WTC11 (cell line): Measurements from ENCODE around the gene TRPC1. TPM values are rescaled to one million over a fixed set of nuclear protein-coding genes. Genes with fewer than 3 reads are reported as not detected.

Source experiments
- ATAC-seq: fragments of 200-7000 bp; cut with Tn5 transposase; 2 replicates; pipeline ENCODE4 v1.10.0; 2021; ENCODE audit warnings: mild to moderate bottlenecking, moderate library complexity
- CTCF ChIA-PET: fragments of 300-600 bp; sonication (Branson Sonifier 250); formaldehyde crosslinking; loops from one replicate; lab custom pipeline; 2021; ENCODE audit warnings: antibody characterized with exemption; lab: Charles Lee
- POLR2A ChIA-PET: fragments of 350-600 bp; sonication (Branson Sonifier 250); formaldehyde crosslinking; loops from one replicate; lab custom pipeline; 2021; ENCODE audit warnings: antibody characterized with exemption; lab: Charles Lee
- DNase-seq: peaks from one replicate; pipeline ENCODE4 v3.0.0; 2021; ENCODE audit warnings: low spot score
- H3K27ac Mint-ChIP-seq: 2 replicates; pipeline ENCODE4 v1.8.0; 2021; ENCODE audit warnings: mixed read lengths
- H3K27me3 Mint-ChIP-seq: 2 replicates; pipeline ENCODE4 v1.8.0; 2021; ENCODE audit warnings: low read depth, mild to moderate bottlenecking, moderate library complexity, mixed read lengths
- H3K36me3 Mint-ChIP-seq: 2 replicates; pipeline ENCODE4 v1.8.0; 2021; ENCODE audit warnings: mixed read lengths
- H3K4me1 Mint-ChIP-seq: 2 replicates; pipeline ENCODE4 v1.8.0; 2022; ENCODE audit warnings: mixed read lengths
- H3K4me3 Mint-ChIP-seq: 2 replicates; pipeline ENCODE4 v1.8.0; 2021; ENCODE audit warnings: mild to moderate bottlenecking, moderate library complexity, mixed read lengths
- H3K9me3 Mint-ChIP-seq: 2 replicates; pipeline ENCODE4 v1.8.0; 2021; ENCODE audit warnings: mixed read lengths
- AR ChIP-seq: fragments of 250-450 bp; sonication (Bioruptor Pico); IDR thresholded peaks from 2 replicates; pipeline ENCODE4 v1.9.0; 2021; ENCODE audit warnings: mild to moderate bottlenecking
- ATF3 ChIP-seq: sonication (generic); formaldehyde crosslinking; conservative IDR thresholded peaks from 2 replicates; pipeline ENCODE4 v1.8.1; 2022; ENCODE audit warnings: mild to moderate bottlenecking, missing genetic modification reagents
- ERG ChIP-seq: fragments of 250-450 bp; sonication (Bioruptor Pico); IDR thresholded peaks from 2 replicates; pipeline ENCODE4 v1.8.0; 2021; ENCODE audit warnings: mild to moderate bottlenecking
- GRHL2 ChIP-seq: fragments of 250-450 bp; sonication (Bioruptor Pico); IDR thresholded peaks from 2 replicates; pipeline ENCODE4 v1.8.0; 2022; ENCODE audit warnings: mild to moderate bottlenecking, moderate library complexity; ENCODE audit not compliant: insufficient replicate concordance, severe bottlenecking
- IRF1 ChIP-seq: sonication (generic); formaldehyde crosslinking; IDR thresholded peaks from 2 replicates; pipeline ENCODE4 v1.8.0; 2023; ENCODE audit warnings: missing genetic modification reagents
- JUN ChIP-seq: sonication (generic); formaldehyde crosslinking; IDR thresholded peaks from 2 replicates; pipeline ENCODE4 v1.8.0; 2023; ENCODE audit warnings: mild to moderate bottlenecking, missing genetic modification reagents
- KAT7 ChIP-seq: sonication (generic); formaldehyde crosslinking; IDR thresholded peaks from 2 replicates; pipeline ENCODE4 v1.8.1; 2023; ENCODE audit warnings: missing genetic modification reagents, mild to moderate bottlenecking, borderline replicate concordance
- MYBL2 ChIP-seq: sonication (generic); formaldehyde crosslinking; IDR thresholded peaks from 2 replicates; pipeline ENCODE4 v1.8.1; 2023; ENCODE audit warnings: mild to moderate bottlenecking, moderate library complexity, missing genetic modification reagents
- NFATC4 ChIP-seq: fragments of 250-450 bp; sonication (Bioruptor Pico); IDR thresholded peaks from 2 replicates; pipeline ENCODE4 v1.9.0; 2021; ENCODE audit warnings: mild to moderate bottlenecking
- PRRX2 ChIP-seq: fragments of 250-450 bp; sonication (Bioruptor Pico); IDR thresholded peaks from 2 replicates; pipeline ENCODE4 v1.8.0; 2021; ENCODE audit warnings: mild to moderate bottlenecking
- RELA ChIP-seq: sonication (generic); formaldehyde crosslinking; IDR thresholded peaks from 2 replicates; pipeline ENCODE4 v1.8.1; 2022; ENCODE audit warnings: missing genetic modification reagents, mild to moderate bottlenecking, borderline replicate concordance
- SOX15 ChIP-seq: fragments of 250-450 bp; sonication (Bioruptor Pico); IDR thresholded peaks from 2 replicates; pipeline ENCODE4 v1.9.0; 2021; ENCODE audit warnings: mild to moderate bottlenecking
- STAT6 ChIP-seq: sonication (generic); formaldehyde crosslinking; conservative IDR thresholded peaks from 2 replicates; pipeline ENCODE4 v1.8.1; 2023; ENCODE audit warnings: mild to moderate bottlenecking, low read depth, missing genetic modification reagents, moderate library complexity
- TCF7 ChIP-seq: sonication (generic); formaldehyde crosslinking; IDR thresholded peaks from 2 replicates; pipeline ENCODE4 v1.8.0; 2022; ENCODE audit warnings: mild to moderate bottlenecking, low read depth, missing genetic modification reagents, moderate library complexity
- TP53 ChIP-seq: sonication (generic); formaldehyde crosslinking; IDR thresholded peaks from 2 replicates; pipeline ENCODE4 v1.8.1; 2023; ENCODE audit warnings: mild to moderate bottlenecking, missing genetic modification reagents
- USF1 ChIP-seq: sonication (generic); formaldehyde crosslinking; IDR thresholded peaks from 2 replicates; pipeline ENCODE4 v1.8.0; 2022; ENCODE audit warnings: mild to moderate bottlenecking, missing genetic modification reagents
- ZNF121 ChIP-seq: sonication (generic); formaldehyde crosslinking; IDR thresholded peaks from 2 replicates; pipeline ENCODE4 v1.8.0; 2023; ENCODE audit warnings: missing genetic modification reagents
- ZNF396 ChIP-seq: fragments of 250-450 bp; sonication (Bioruptor Pico); IDR thresholded peaks from 2 replicates; pipeline ENCODE4 v1.8.0; 2021; ENCODE audit warnings: mild to moderate bottlenecking, moderate library complexity, borderline replicate concordance
- ZSCAN18 ChIP-seq: fragments of 250-450 bp; sonication (Bioruptor Pico); IDR thresholded peaks from 2 replicates; pipeline ENCODE4 v2.1.2; 2022; ENCODE audit warnings: mild to moderate bottlenecking, moderate library complexity
- total RNA-seq: library from RNA; stranded (reverse); gene quantifications from 3 replicates; pipeline ENCODE4 v1.2.3, GENCODE V29; 2021

TRPC1 gene
- total RNA-seq, 1 experiment from 2014 or later: 13.8 TPM

GRCh38 chr3:142691527-142691926, 32.3 kb upstream of the TRPC1 start:
- no peak for TF ChIP-seq RELA (CRISPR knock-in tag)
- no peak for TF ChIP-seq PRRX2
- no peak for TF ChIP-seq IRF1
- TF ChIP-seq NFATC4 (CRISPR knock-in tag): no peak
- no peak for TF ChIP-seq SOX15 (CRISPR knock-in tag)
- TF ChIP-seq TCF7 (CRISPR knock-in tag): no peak
- no peak for TF ChIP-seq TP53 (CRISPR knock-in tag)
- TF ChIP-seq, all 79 proteins: peak for 0
- H3K4me1 Mint-ChIP-seq: no peaks in the 10 kb centered on the region
- H3K36me3 Mint-ChIP-seq: peaks cover 5% of the 10 kb centered on the region
- CTCF ChIA-PET: no interaction called here
- no peak overlapping the region for H3K4me3 Mint-ChIP-seq
- H3K27ac Mint-ChIP-seq: no peak overlapping the region
- no peaks in the 10 kb centered on the region for H3K9me3 Mint-ChIP-seq
- POLR2A ChIA-PET: no interaction called here
- ATAC-seq (no peak), DNase-seq (no peak)
- H3K27me3 Mint-ChIP-seq: no peaks in the 10 kb centered on the region

DNA sequence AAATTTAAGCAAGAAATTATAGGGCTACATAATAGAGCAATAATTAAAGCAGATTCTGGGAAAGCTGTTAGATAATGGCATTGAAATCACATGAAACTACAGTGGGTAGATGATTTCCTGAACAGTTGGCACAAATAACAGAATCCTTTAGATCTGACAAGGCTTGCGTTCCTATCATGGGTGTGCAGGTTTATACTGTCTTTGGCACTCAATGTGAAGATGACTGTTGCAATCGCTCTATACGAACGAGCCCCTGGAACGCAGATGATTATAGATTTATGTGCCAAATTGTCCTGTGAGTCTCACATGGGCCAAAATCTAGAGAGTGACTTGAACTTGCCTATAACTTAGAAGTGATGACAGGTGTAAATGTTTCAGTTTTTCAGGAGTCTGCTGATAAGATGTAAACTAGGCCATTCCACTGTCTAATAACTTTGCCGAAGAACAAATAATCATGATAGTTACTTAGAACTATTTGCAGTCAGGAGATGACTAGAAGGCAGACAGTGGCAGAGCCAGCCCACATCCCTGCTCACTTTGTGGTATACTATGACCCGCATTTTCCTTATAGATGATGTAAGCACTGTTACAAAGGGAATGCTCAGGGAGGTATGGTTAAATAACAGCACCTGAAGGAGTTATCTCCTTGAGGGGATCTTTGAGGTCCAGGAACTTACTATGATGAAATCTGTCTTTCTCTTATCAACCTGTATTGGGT, 30.5 kb upstream of the TRPC1 start:
- H3K9me3 Mint-ChIP-seq: no peaks in the 10 kb centered on the region
- POLR2A ChIA-PET: no interaction called here
- no peak for DNase-seq
- TF ChIP-seq GRHL2 (CRISPR knock-in tag) (no peak), PRRX2 (no peak), ATF3 (CRISPR knock-in tag) (no peak), ZSCAN18 (no peak), ERG (CRISPR knock-in tag) (no peak), ZNF121 (CRISPR knock-in tag) (no peak), AR (CRISPR knock-in tag) (no peak), MYBL2 (CRISPR knock-in tag) (no peak), USF1 (no peak), STAT6 (CRISPR knock-in tag) (no peak), ZNF396 (no peak), JUN (CRISPR knock-in tag) (no peak), KAT7 (no peak)
- H3K4me3 Mint-ChIP-seq: no peak overlapping the region
- H3K27ac Mint-ChIP-seq: no peak overlapping the region
- CTCF ChIA-PET: no interaction called here
- no peak for ATAC-seq
- no peaks in the 10 kb centered on the region for H3K27me3 Mint-ChIP-seq
- H3K4me1 Mint-ChIP-seq: no peaks in the 10 kb centered on the region
- peaks cover 3% of the 10 kb centered on the region for H3K36me3 Mint-ChIP-seq
